Measurements from ENCODE around the gene LIFR.
A peak's percentile ranks its signal among the peaks of the same experiment; 100 is the strongest.

The LIFR gene

GRCh38 chr5:38473008-38473407 is 83.4 kb downstream of the LIFR start:
- no peaks in the 10 kb centered on the region for H3K27me3 ChIP-seq (replicated peaks; ENCODE audit: control insufficient read depth, insufficient read depth, low read length)
- DNase-seq (ENCODE audit: low read depth), result no peak

GRCh38 chr5:38472541-38472940 is 83.9 kb downstream of the LIFR start:
- peaks cover 28% of the 10 kb centered on the region for H3K4me1 ChIP-seq (ENCODE audit: control insufficient read depth, insufficient read depth, low read length)
- no peaks in the 10 kb centered on the region for H3K36me3 ChIP-seq (ENCODE audit: control insufficient read depth, insufficient read depth, low read length, severe bottlenecking)
- H3K27me3 ChIP-seq (replicated peaks; ENCODE audit: control insufficient read depth, insufficient read depth, low read length), result no peaks in the 10 kb centered on the region
- H3K4me3 ChIP-seq (ENCODE audit: low read length), result no peak overlapping the region
- H3K9ac ChIP-seq (ENCODE audit: low read length), result no peak overlapping the region
- no peaks in the 10 kb centered on the region for H3K9me3 ChIP-seq (ENCODE audit: control insufficient read depth, low read length)
- no peak for DNase-seq (ENCODE audit: low read depth)

More at GRCh38 chr5:38473008-38473407, 83.4 kb downstream of the LIFR start:
- Histone ChIP-seq H3K4me1 (ENCODE audit: control insufficient read depth, insufficient read depth, low read length) (peaks cover 23% of the 10 kb centered on the region), H3K4me3 (ENCODE audit: low read length) (no peak overlapping the region), H3K9ac (ENCODE audit: low read length) (no peak overlapping the region), H3K36me3 (ENCODE audit: control insufficient read depth, insufficient read depth, low read length, severe bottlenecking) (peaks cover 2% of the 10 kb centered on the region), H3K9me3 (ENCODE audit: control insufficient read depth, low read length) (no peaks in the 10 kb centered on the region)

- no peak for DNase-seq (ENCODE audit: low read depth)
- Histone ChIP-seq H3K9ac (ENCODE audit: low read length) (no peak overlapping the region), H3K9me3 (ENCODE audit: control insufficient read depth, low read length) (no peaks in the 10 kb centered on the region), H3K4me3 (ENCODE audit: low read length) (no peak overlapping the region), H3K27me3 (replicated peaks; ENCODE audit: control insufficient read depth, insufficient read depth, low read length) (no peaks in the 10 kb centered on the region), H3K4me1 (ENCODE audit: control insufficient read depth, insufficient read depth, low read length) (peaks cover 36% of the 10 kb centered on the region), H3K36me3 (ENCODE audit: control insufficient read depth, insufficient read depth, low read length, severe bottlenecking) (no peaks in the 10 kb centered on the region)
These were observed 84.7 kb downstream of the LIFR start for GRCh38 chr5:38471709-38472108.

- DNase-seq (ENCODE audit: low read depth), result no peak
- Histone ChIP-seq H3K4me3 (ENCODE audit: low read length) (peak overlapping the region; percentile 70), H3K27me3 (replicated peaks; ENCODE audit: control insufficient read depth, insufficient read depth, low read length) (no peaks in the 10 kb centered on the region), H3K9me3 (ENCODE audit: control insufficient read depth, low read length) (no peaks in the 10 kb centered on the region), H3K9ac (ENCODE audit: low read length) (peak overlapping the region; percentile 87), H3K4me1 (ENCODE audit: control insufficient read depth, insufficient read depth, low read length) (peaks cover 55% of the 10 kb centered on the region), H3K36me3 (ENCODE audit: control insufficient read depth, insufficient read depth, low read length, severe bottlenecking) (no peaks in the 10 kb centered on the region)
These were observed 86.7 kb downstream of the LIFR start for GRCh38 chr5:38469707-38470267.

- peaks cover 61% of the 10 kb centered on the region for H3K4me1 ChIP-seq (ENCODE audit: control insufficient read depth, insufficient read depth, low read length)
- no peaks in the 10 kb centered on the region for H3K36me3 ChIP-seq (ENCODE audit: control insufficient read depth, insufficient read depth, low read length, severe bottlenecking)
- DNase-seq (ENCODE audit: low read depth), result no peak
- no peaks in the 10 kb centered on the region for H3K9me3 ChIP-seq (ENCODE audit: control insufficient read depth, low read length)
- peak overlapping the region; percentile 87 for H3K9ac ChIP-seq (ENCODE audit: low read length)
- peak overlapping the region; percentile 70 for H3K4me3 ChIP-seq (ENCODE audit: low read length)
- H3K27me3 ChIP-seq (replicated peaks; ENCODE audit: control insufficient read depth, insufficient read depth, low read length), result no peaks in the 10 kb centered on the region
These were observed 87.3 kb downstream of the LIFR start for GRCh38 chr5:38468978-38469706.

- Histone ChIP-seq H3K4me1 (ENCODE audit: control insufficient read depth, insufficient read depth, low read length) (peaks cover 69% of the 10 kb centered on the region), H3K4me3 (ENCODE audit: low read length) (peak overlapping the region; percentile 63), H3K9ac (ENCODE audit: low read length) (peak overlapping the region; percentile 87), H3K36me3 (ENCODE audit: control insufficient read depth, insufficient read depth, low read length, severe bottlenecking) (no peaks in the 10 kb centered on the region), H3K9me3 (ENCODE audit: control insufficient read depth, low read length) (no peaks in the 10 kb centered on the region), H3K27me3 (replicated peaks; ENCODE audit: control insufficient read depth, insufficient read depth, low read length) (no peaks in the 10 kb centered on the region)
- DNase-seq (ENCODE audit: low read depth), result peak; percentile 76
These were observed 88.2 kb downstream of the LIFR start for GRCh38 chr5:38468202-38468673.

GRCh38 chr5:38467353-38468040 is 88.9 kb downstream of the LIFR start:
- Histone ChIP-seq H3K9ac (ENCODE audit: low read length) (peak overlapping the region; percentile 87), H3K4me1 (ENCODE audit: control insufficient read depth, insufficient read depth, low read length) (peaks cover 74% of the 10 kb centered on the region), H3K27me3 (replicated peaks; ENCODE audit: control insufficient read depth, insufficient read depth, low read length) (no peaks in the 10 kb centered on the region), H3K9me3 (ENCODE audit: control insufficient read depth, low read length) (no peaks in the 10 kb centered on the region), H3K4me3 (ENCODE audit: low read length) (peak overlapping the region; percentile 63), H3K36me3 (ENCODE audit: control insufficient read depth, insufficient read depth, low read length, severe bottlenecking) (no peaks in the 10 kb centered on the region)
- DNase-seq (ENCODE audit: low read depth), result peak; percentile 50

GRCh38 chr5:38466424-38467189 is 89.8 kb downstream of the LIFR start:
- peak overlapping the region; percentile 87 for H3K9ac ChIP-seq (ENCODE audit: low read length)
- no peaks in the 10 kb centered on the region for H3K36me3 ChIP-seq (ENCODE audit: control insufficient read depth, insufficient read depth, low read length, severe bottlenecking)
- peaks cover 74% of the 10 kb centered on the region for H3K4me1 ChIP-seq (ENCODE audit: control insufficient read depth, insufficient read depth, low read length)
- no peaks in the 10 kb centered on the region for H3K9me3 ChIP-seq (ENCODE audit: control insufficient read depth, low read length)
- no peaks in the 10 kb centered on the region for H3K27me3 ChIP-seq (replicated peaks; ENCODE audit: control insufficient read depth, insufficient read depth, low read length)
- peak overlapping the region; percentile 63 for H3K4me3 ChIP-seq (ENCODE audit: low read length)
- DNase-seq (ENCODE audit: low read depth), result no peak

- peaks cover 2% of the 10 kb centered on the region for H3K36me3 ChIP-seq (ENCODE audit: control insufficient read depth, insufficient read depth, low read length, severe bottlenecking)
- H3K9ac ChIP-seq (ENCODE audit: low read length), result peak overlapping the region; percentile 87
- no peak for DNase-seq (ENCODE audit: low read depth)
- H3K4me3 ChIP-seq (ENCODE audit: low read length), result peak overlapping the region; percentile 2
- H3K9me3 ChIP-seq (ENCODE audit: control insufficient read depth, low read length), result no peaks in the 10 kb centered on the region
- H3K27me3 ChIP-seq (replicated peaks; ENCODE audit: control insufficient read depth, insufficient read depth, low read length), result no peaks in the 10 kb centered on the region
- H3K4me1 ChIP-seq (ENCODE audit: control insufficient read depth, insufficient read depth, low read length), result peaks cover 74% of the 10 kb centered on the region
These were observed 90.6 kb downstream of the LIFR start for GRCh38 chr5:38465702-38466423.

GRCh38 chr5:38465061-38465460 is 91.4 kb downstream of the LIFR start:
- peaks cover 71% of the 10 kb centered on the region for H3K4me1 ChIP-seq (ENCODE audit: control insufficient read depth, insufficient read depth, low read length)
- peak; percentile 63 for DNase-seq (ENCODE audit: low read depth)
- H3K27me3 ChIP-seq (replicated peaks; ENCODE audit: control insufficient read depth, insufficient read depth, low read length), result no peaks in the 10 kb centered on the region
- peak overlapping the region; percentile 2 for H3K4me3 ChIP-seq (ENCODE audit: low read length)
- H3K9ac ChIP-seq (ENCODE audit: low read length), result peak overlapping the region; percentile 87
- H3K36me3 ChIP-seq (ENCODE audit: control insufficient read depth, insufficient read depth, low read length, severe bottlenecking), result peaks cover 10% of the 10 kb centered on the region
- no peaks in the 10 kb centered on the region for H3K9me3 ChIP-seq (ENCODE audit: control insufficient read depth, low read length)

Measured in adipocyte (in vitro differentiated cells).